CD4-positive, CD25-positive, alpha-beta regulatory T cell (primary cell): ENCODE results near the gene PLEKHG4B. TPM values are rescaled to one million over a fixed set of nuclear protein-coding genes. Genes with fewer than 3 reads are reported as not detected.
"Not testable (repeated sequence)": the region's sequence is repeated elsewhere in the genome, so short reads cannot be mapped to it uniquely, and the experiment has no call there.

Experiments
- ATAC-seq, 2 donors: fragments of 150-1000 bp; cut with Tn5 transposase; one replicate each; pipeline ENCODE4 v1.10.0; 2021; ENCODE audit warnings: low read depth in 2 of 2, moderate number of reproducible peaks in 2 of 2, moderate library complexity in 1 of 2
- DNase-seq, 3 donors: peaks; one replicate each; pipeline versions ENCODE4 v3.0.0 to v3.0.0-alpha.2; 2012 to 2022; ENCODE audit warnings: mixed read lengths in 1 of 3
- H3K27ac ChIP-seq: one replicate; pipeline ENCODE4 v1.7.0; 2013; ENCODE audit warnings: mild to moderate bottlenecking, low read length; ENCODE audit not compliant: insufficient read depth, poor library complexity, severe bottlenecking
- H3K27me3 ChIP-seq: one replicate; pipeline ENCODE4 v1.7.0; 2013; ENCODE audit warnings: low read length; ENCODE audit not compliant: control insufficient read depth, insufficient read depth
- H3K36me3 ChIP-seq: one replicate; pipeline ENCODE4 v1.7.0; 2013; ENCODE audit warnings: mild to moderate bottlenecking, low read length, moderate library complexity; ENCODE audit not compliant: control insufficient read depth, insufficient read depth
- H3K4me1 ChIP-seq: 2 replicates; pipeline ENCODE4 v1.7.0; 2013; ENCODE audit warnings: mild to moderate bottlenecking, low read length; ENCODE audit not compliant: insufficient read depth, control insufficient read depth, poor library complexity, severe bottlenecking
- H3K4me3 ChIP-seq: one replicate; pipeline ENCODE4 v1.7.0; 2013; ENCODE audit warnings: low read depth, mild to moderate bottlenecking, low read length, moderate library complexity
- H3K9me3 ChIP-seq, 2 experiments: 1 replicate in 1 of 2; 2 replicates in 1 of 2; pipeline ENCODE4 v1.7.0; 2013; ENCODE audit warnings: low read length in 2 of 2, mild to moderate bottlenecking in 1 of 2, moderate library complexity in 1 of 2; ENCODE audit not compliant: control insufficient read depth in 2 of 2
- H3K27ac Mint-ChIP-seq, 3 donors: one replicate each; pipeline ENCODE4 v1.8.0; 2020 to 2022; ENCODE audit warnings: mild to moderate bottlenecking in 3 of 3, mixed read lengths in 3 of 3, moderate library complexity in 2 of 3
- H3K27me3 Mint-ChIP-seq: one replicate; pipeline ENCODE4 v1.8.0; 2022; ENCODE audit warnings: mild to moderate bottlenecking, mixed read lengths
- H3K36me3 Mint-ChIP-seq: one replicate; pipeline ENCODE4 v1.8.0; 2020; ENCODE audit warnings: mixed read lengths
- H3K4me1 Mint-ChIP-seq, 4 donors: one replicate each; pipeline ENCODE4 v1.8.0; 2020 to 2022; ENCODE audit warnings: mixed read lengths in 4 of 4, mild to moderate bottlenecking in 1 of 4
- H3K4me3 Mint-ChIP-seq, 4 donors: one replicate each; pipeline ENCODE4 v1.8.0; 2020 to 2022; ENCODE audit warnings: mild to moderate bottlenecking in 4 of 4, mixed read lengths in 4 of 4, moderate library complexity in 3 of 4
- H3K9me3 Mint-ChIP-seq, 7 donors: one replicate each; pipeline ENCODE4 v1.8.0; 2020 to 2022; ENCODE audit warnings: mixed read lengths in 7 of 7, mild to moderate bottlenecking in 3 of 7, moderate library complexity in 2 of 7
- polyA plus RNA-seq, 4 donors: library from polyadenylated mRNA; unstranded; fragments of 300-500 nt; fragmentation: Illumina TruSeq; gene quantifications; one replicate each; pipeline ENCODE4 v1.2.3, GENCODE V29; 2021
- total RNA-seq: library from RNA; stranded (reverse); gene quantifications from one replicate; pipeline ENCODE4 v1.2.3, GENCODE V29; 2022

PLEKHG4B gene
- total and polyA plus RNA-seq, 5 donors from 2014 or later = not detected

- not testable (repeated sequence) for H3K27ac Mint-ChIP-seq, DNase-seq, H3K4me1 ChIP-seq, H3K4me3 Mint-ChIP-seq, ATAC-seq, H3K27ac ChIP-seq, H3K27me3 ChIP-seq, H3K9me3 ChIP-seq, H3K4me3 ChIP-seq, H3K9me3 Mint-ChIP-seq, H3K4me1 Mint-ChIP-seq, H3K27me3 Mint-ChIP-seq
- peaks cover 44% of the 10 kb centered on the region for H3K36me3 Mint-ChIP-seq
- peaks cover 75% of the 10 kb centered on the region for H3K36me3 ChIP-seq
Measured at GRCh38 chr5:235527-235926, 143.6 kb downstream of the PLEKHG4B start.

GRCh38 chr5:237931-238330 is 146.0 kb downstream of the PLEKHG4B start:
- not testable (repeated sequence) for H3K27me3 Mint-ChIP-seq, H3K4me3 Mint-ChIP-seq, H3K4me3 ChIP-seq, H3K9me3 Mint-ChIP-seq, ATAC-seq, H3K27ac ChIP-seq, H3K9me3 ChIP-seq, DNase-seq, H3K27ac Mint-ChIP-seq, H3K4me1 ChIP-seq, H3K27me3 ChIP-seq
- H3K4me1 Mint-ChIP-seq = peaks cover 0 to 20% (median 3%) of the 10 kb centered on the region in 4 donors
- peaks cover 61% of the 10 kb centered on the region for H3K36me3 Mint-ChIP-seq
- H3K36me3 ChIP-seq = peaks cover 74% of the 10 kb centered on the region

Other genes starting within 250 kb of the PLEKHG4B start
- not detected for gene LRRC14B, start 99.3 kb downstream of the PLEKHG4B start, total RNA-seq
- gene LRRC14B, start 99.3 kb downstream of the PLEKHG4B start, polyA plus RNA-seq = not detected
- gene CCDC127, start 126.0 kb downstream of the PLEKHG4B start, total RNA-seq = 4.0 TPM
- gene CCDC127, start 126.0 kb downstream of the PLEKHG4B start, polyA plus RNA-seq = 1 to 10 TPM; 3.2 to 5.7 (median 4.4) TPM
- 246 TPM for gene SDHA, start 126.2 kb downstream of the PLEKHG4B start, total RNA-seq
- gene SDHA, start 126.2 kb downstream of the PLEKHG4B start, polyA plus RNA-seq = 100 to 1,000 TPM; 211 to 290 (median 229) TPM
- 55.3 TPM for gene PDCD6, start 179.5 kb downstream of the PLEKHG4B start, total RNA-seq
- 100 to 1,000 TPM; 218 to 245 (median 231) TPM for gene PDCD6, start 179.5 kb downstream of the PLEKHG4B start, polyA plus RNA-seq
- gene AHRR, start 229.5 kb downstream of the PLEKHG4B start, total RNA-seq = 4.5 TPM
- gene AHRR, start 229.5 kb downstream of the PLEKHG4B start, polyA plus RNA-seq = under 1 TPM; 0.20 to 0.82 (median 0.62) TPM